H1 (cell line): Measurements from ENCODE around the gene RELCH.

Experiments
- CBX5 ChIP-seq: fragments of 300-800, 300-1000 bp; sonication (generic); IDR thresholded peaks from 2 replicates; pipeline ENCODE4 v1.7.1; 2016; ENCODE audit warnings: antibody characterized with exemption, low read length, low read depth
- CHD7 ChIP-seq: fragments of 300-600 bp; sonication (generic); IDR thresholded peaks from 2 replicates; pipeline ENCODE4 v1.7.1; 2012; ENCODE audit warnings: low read length, moderate library complexity, mild to moderate bottlenecking, inconsistent platforms; ENCODE audit not compliant: insufficient replicate concordance
- CTBP2 ChIP-seq: IDR thresholded peaks from 2 replicates; pipeline ENCODE4 v1.7.0; 2011; ENCODE audit warnings: borderline replicate concordance, mild to moderate bottlenecking, moderate library complexity, mixed read lengths, low read length; ENCODE audit not compliant: insufficient read depth, insufficient read length
- CTCF ChIP-seq, 3 experiments: IDR thresholded peaks; 1 replicate in 2 of 3; 2 replicates in 1 of 3; pipeline versions ENCODE4 v1.5.1 to v1.6.1; 2011; ENCODE audit warnings: low read length in 3 of 3, mild to moderate bottlenecking in 3 of 3, inconsistent platforms in 2 of 3, low read depth in 1 of 3, moderate library complexity in 1 of 3; ENCODE audit not compliant: insufficient read depth in 1 of 3; ENCODE audit errors: control extremely low read depth in 1 of 3
- EZH2 ChIP-seq: fragments of 200-600 bp; sonication (generic); IDR thresholded peaks from 2 replicates; pipeline ENCODE4 v1.7.1; 2012; ENCODE audit warnings: low read depth, mild to moderate bottlenecking, moderate library complexity, low read length, inconsistent platforms; ENCODE audit not compliant: severe bottlenecking
- GABPA ChIP-seq: IDR thresholded peaks from 2 replicates; pipeline ENCODE4 v1.6.1; 2011; ENCODE audit warnings: mild to moderate bottlenecking, low read length, moderate library complexity, borderline replicate concordance; ENCODE audit not compliant: insufficient read depth
- MAX ChIP-seq: IDR thresholded peaks from 2 replicates; pipeline ENCODE4 v1.6.1; 2012; ENCODE audit warnings: inconsistent platforms
- POLR2A ChIP-seq, 2 experiments: IDR thresholded peaks; 1 replicate in 1 of 2; 2 replicates in 1 of 2; pipeline ENCODE4 v1.6.1; 2011; ENCODE audit warnings: low read depth in 2 of 2, low read length in 2 of 2, mild to moderate bottlenecking in 2 of 2; ENCODE audit errors: control extremely low read depth in 1 of 2
- POLR2AphosphoS5 ChIP-seq: IDR thresholded peaks from 2 replicates; pipeline ENCODE4 v1.6.1; 2011; ENCODE audit warnings: low read depth, low read length
- SIN3A ChIP-seq, 2 experiments: IDR thresholded peaks in 1 of 2; conservative IDR thresholded peaks in 1 of 2; 2 replicates each; pipeline ENCODE4 v1.6.1; 2011 to 2012; ENCODE audit warnings: low read length in 2 of 2, improper control_type of control experiment in 1 of 2, low read depth in 1 of 2, mild to moderate bottlenecking in 1 of 2
- TAF1 ChIP-seq: IDR thresholded peaks from 2 replicates; pipeline ENCODE4 v1.6.1; 2011; ENCODE audit warnings: mild to moderate bottlenecking, low read depth, low read length

GRCh38 chr18:62280058-62280457 lies 93.0 kb downstream of the RELCH start:
- TF ChIP-seq CBX5 (no peak), POLR2AphosphoS5 (no peak), SIN3A (conservative IDR thresholded peaks at IDR 0.05 in 1 of 2, IDR thresholded peaks at IDR 0.05 in 1 of 2; ENCODE audit: low read depth in 1 of 2, low read length in 2 of 2) (no peak), CHD7 (no peak), CTBP2 (no peak), TAF1 (no peak), POLR2A (IDR thresholded peaks at IDR 0.05; ENCODE audit: control extremely low read depth in 1 of 2, low read depth in 2 of 2, low read length in 2 of 2) (no peak), MAX (no peak), GABPA (no peak), EZH2 (no peak), CTCF (IDR thresholded peaks at IDR 0.05; ENCODE audit: control extremely low read depth in 1 of 3, insufficient read depth in 1 of 3, low read depth in 1 of 3, low read length in 3 of 3) (no peak)
